ENCODE results near the gene NCK2.

The NCK2 gene

DNA sequence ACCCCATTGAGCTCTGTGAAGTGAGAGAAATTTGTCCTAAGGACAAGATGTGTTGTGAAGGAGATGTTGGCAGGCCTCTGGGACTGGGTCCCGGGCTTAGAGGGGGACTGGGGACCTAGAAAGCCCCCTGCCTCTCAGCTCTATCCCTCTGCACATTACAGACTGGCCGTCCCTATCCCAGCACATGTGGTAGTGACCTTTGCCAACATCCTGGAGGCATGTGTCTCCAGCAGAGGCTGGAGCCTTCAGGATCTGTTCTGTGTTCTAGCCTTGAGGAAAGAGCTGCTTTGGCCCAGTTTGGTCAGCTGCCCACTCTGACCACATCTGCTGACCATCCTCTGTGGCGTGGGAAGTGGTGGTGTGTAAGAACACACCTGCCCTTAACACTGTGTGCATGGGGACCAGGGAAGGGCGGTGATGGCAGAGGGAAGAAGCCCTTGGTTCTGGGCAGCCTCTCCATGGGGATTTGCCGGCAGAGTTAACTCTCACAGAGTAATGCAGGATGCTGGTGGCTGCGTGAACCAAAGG lies 33.4 kb downstream of the NCK2 start:
- H3K79me2 ChIP-seq (ENCODE audit: insufficient read depth, low read length), result peaks cover 87% of the 10 kb centered on the region

DNA sequence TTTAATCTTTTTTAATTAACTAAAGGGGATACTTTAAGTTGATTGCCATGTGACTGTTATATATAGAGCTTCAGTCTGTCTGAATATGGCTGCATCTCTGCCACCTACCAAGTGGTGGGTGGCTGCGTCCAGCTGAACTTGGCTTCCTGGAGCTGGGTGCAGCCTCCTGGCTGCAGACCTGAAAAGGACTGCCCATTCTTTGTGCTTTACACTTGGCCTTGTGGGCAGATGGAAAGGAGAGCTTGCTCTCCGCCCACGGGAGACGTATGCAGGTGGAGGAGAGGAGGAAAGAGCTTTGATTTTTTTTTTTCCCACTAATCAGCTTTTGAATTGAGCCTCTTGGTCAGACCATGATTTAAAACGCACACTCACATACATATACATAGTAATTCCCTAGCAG lies 34.7 kb downstream of the NCK2 start:
- Histone ChIP-seq H4K20me1 (ENCODE audit: insufficient read depth, low read length, poor library complexity, severe bottlenecking) (peaks cover 6% of the 10 kb centered on the region), H3K4me1 (ENCODE audit: insufficient read depth, low read length, poor library complexity, severe bottlenecking) (peaks cover 34% of the 10 kb centered on the region), H3K4me3 (ENCODE audit: low read length, poor library complexity, severe bottlenecking) (no peak overlapping the region), H3K9me2 (replicated peaks; ENCODE audit: low read depth, low read length) (no peaks in the 10 kb centered on the region), H3F3A (ENCODE audit: low read depth) (no peaks in the 10 kb centered on the region), H3K27me3 (ENCODE audit: insufficient read depth, low read length, poor library complexity, severe bottlenecking) (no peaks in the 10 kb centered on the region), H3K9me3 (ENCODE audit: insufficient read depth, low read depth, low read length) (no peaks in the 10 kb centered on the region), H2AFZ (ENCODE audit: low read length) (no peak overlapping the region), H3K79me2 (ENCODE audit: insufficient read depth, low read length) (peaks cover 88% of the 10 kb centered on the region), H3K4me2 (ENCODE audit: low read depth, low read length, poor library complexity, severe bottlenecking) (no peak overlapping the region), H3K9ac (ENCODE audit: low read depth, low read length, poor library complexity, severe bottlenecking) (no peak overlapping the region), H3K36me3 (ENCODE audit: insufficient read depth, low read length) (peaks cover 3% of the 10 kb centered on the region; the same call in 1 of the 2 replicates)
- TF ChIP-seq CTCF (conservative IDR thresholded peaks at IDR 0.05; ENCODE audit: low read length) (no peak), EZH2phosphoT487 (IDR thresholded peaks at IDR 0.05; ENCODE audit: borderline replicate concordance) (no peak)

More for the DNA sequence above, 33.4 kb downstream of the NCK2 start:
- Histone ChIP-seq H4K20me1 (ENCODE audit: insufficient read depth, low read length, poor library complexity, severe bottlenecking) (peaks cover 6% of the 10 kb centered on the region), H3K4me3 (ENCODE audit: low read length, poor library complexity, severe bottlenecking) (no peak overlapping the region), H3K27me3 (ENCODE audit: insufficient read depth, low read length, poor library complexity, severe bottlenecking) (no peaks in the 10 kb centered on the region), H3K9me3 (ENCODE audit: insufficient read depth, low read depth, low read length) (no peaks in the 10 kb centered on the region), H2AFZ (ENCODE audit: low read length) (no peak overlapping the region), H3K36me3 (ENCODE audit: insufficient read depth, low read length) (peaks cover 8% of the 10 kb centered on the region; the same call in 1 of the 2 replicates), H3K4me1 (ENCODE audit: insufficient read depth, low read length, poor library complexity, severe bottlenecking) (peaks cover 29% of the 10 kb centered on the region), H3K9ac (ENCODE audit: low read depth, low read length, poor library complexity, severe bottlenecking) (no peak overlapping the region), H3K9me2 (replicated peaks; ENCODE audit: low read depth, low read length) (no peaks in the 10 kb centered on the region), H3K4me2 (ENCODE audit: low read depth, low read length, poor library complexity, severe bottlenecking) (no peak overlapping the region), H3F3A (ENCODE audit: low read depth) (no peaks in the 10 kb centered on the region)
- TF ChIP-seq EZH2phosphoT487 (IDR thresholded peaks at IDR 0.05; ENCODE audit: borderline replicate concordance) (no peak), CTCF (conservative IDR thresholded peaks at IDR 0.05; ENCODE audit: low read length) (no peak)

- Histone ChIP-seq H3K4me2 (ENCODE audit: low read depth, low read length, poor library complexity, severe bottlenecking) (no peak overlapping the region), H3K9me2 (replicated peaks; ENCODE audit: low read depth, low read length) (no peaks in the 10 kb centered on the region), H3K27me3 (ENCODE audit: insufficient read depth, low read length, poor library complexity, severe bottlenecking) (no peaks in the 10 kb centered on the region), H3F3A (ENCODE audit: low read depth) (no peaks in the 10 kb centered on the region), H3K36me3 (ENCODE audit: insufficient read depth, low read length) (peaks cover 3% of the 10 kb centered on the region; the same call in 1 of the 2 replicates), H3K9ac (ENCODE audit: low read depth, low read length, poor library complexity, severe bottlenecking) (no peak overlapping the region), H3K9me3 (ENCODE audit: insufficient read depth, low read depth, low read length) (no peaks in the 10 kb centered on the region), H3K79me2 (ENCODE audit: insufficient read depth, low read length) (peaks cover 90% of the 10 kb centered on the region), H4K20me1 (ENCODE audit: insufficient read depth, low read length, poor library complexity, severe bottlenecking) (peaks cover 3% of the 10 kb centered on the region), H3K4me1 (ENCODE audit: insufficient read depth, low read length, poor library complexity, severe bottlenecking) (peaks cover 39% of the 10 kb centered on the region), H3K4me3 (ENCODE audit: low read length, poor library complexity, severe bottlenecking) (no peak overlapping the region), H2AFZ (ENCODE audit: low read length) (no peak overlapping the region)
- TF ChIP-seq EZH2phosphoT487 (IDR thresholded peaks at IDR 0.05; ENCODE audit: borderline replicate concordance), result no peak
- TF ChIP-seq CTCF (conservative IDR thresholded peaks at IDR 0.05; ENCODE audit: low read length), result no peak
These were observed 35.9 kb downstream of the NCK2 start for GRCh38 chr2:105780606-105781005.

Measured in Loucy (cell line).